CD14-positive monocyte (primary cell): ENCODE data around the gene KIAA0040. TPM values are rescaled to one million over a fixed set of nuclear protein-coding genes. Genes with fewer than 3 reads are reported as not detected.

Source experiments
- DNase-seq, 3 donors: peaks; one replicate each; pipeline ENCODE4 v3.0.0-alpha.2; 2011 to 2022
- H2AFZ ChIP-seq: 2 replicates; pipeline ENCODE4 v1.6.0; 2012; ENCODE audit warnings: mild to moderate bottlenecking, low read depth, low read length, inconsistent platforms; ENCODE audit not compliant: insufficient read depth, poor library complexity, severe bottlenecking
- H3K27ac ChIP-seq, 2 donors: 1 replicate in 1 of 2; 2 replicates in 1 of 2; pipeline ENCODE4 v1.5.1; 2012 to 2013; ENCODE audit warnings: low read length in 2 of 2, control low read depth in 1 of 2, inconsistent platforms in 1 of 2, low read depth in 1 of 2, mild to moderate bottlenecking in 1 of 2
- H3K27me3 ChIP-seq, 2 donors: one replicate each; pipeline versions ENCODE4 v1.6.0 to v1.6.1; 2011 to 2013; ENCODE audit warnings: low read length in 2 of 2; ENCODE audit not compliant: control insufficient read depth in 2 of 2, insufficient read depth in 2 of 2
- H3K36me3 ChIP-seq, 2 donors: replicated peaks in 1 of 2; 1 replicate in 1 of 2; 2 replicates in 1 of 2; pipeline versions ENCODE4 v1.5.1 to v1.6.1; 2012 to 2013; ENCODE audit warnings: low read length in 2 of 2, control low read depth in 1 of 2, inconsistent platforms in 1 of 2, mild to moderate bottlenecking in 1 of 2; ENCODE audit not compliant: insufficient read depth in 2 of 2, control insufficient read depth in 1 of 2
- H3K4me1 ChIP-seq, 2 donors: 1 replicate in 1 of 2; 2 replicates in 1 of 2; pipeline versions ENCODE4 v1.5.1 to v1.6.1; 2012 to 2013; ENCODE audit warnings: low read length in 2 of 2, control low read depth in 1 of 2, inconsistent platforms in 1 of 2, mild to moderate bottlenecking in 1 of 2, moderate library complexity in 1 of 2; ENCODE audit not compliant: insufficient read depth in 2 of 2, control insufficient read depth in 1 of 2
- H3K4me2 ChIP-seq: replicated peaks from 2 replicates; pipeline ENCODE3; 2012; ENCODE audit warnings: low read length, moderate library complexity, mild to moderate bottlenecking; ENCODE audit not compliant: poor library complexity, severe bottlenecking; ENCODE audit errors: extremely low read depth
- H3K4me3 ChIP-seq, 3 experiments: fragments of 200-600 bp in 1 of 3; sonication (generic) in 1 of 3; replicated peaks in 1 of 3; 1 replicate in 2 of 3; 2 replicates in 1 of 3; pipeline ENCODE4 v1.5.1; 2011 to 2013; ENCODE audit warnings: low read length in 3 of 3, mild to moderate bottlenecking in 3 of 3, control low read depth in 2 of 3, low read depth in 2 of 3, inconsistent platforms in 1 of 3, moderate library complexity in 1 of 3
- H3K79me2 ChIP-seq: 2 replicates; pipeline ENCODE4 v1.6.0; 2012; ENCODE audit warnings: mild to moderate bottlenecking, control low read depth, inconsistent platforms, low read length, moderate library complexity; ENCODE audit not compliant: insufficient read depth
- H3K9ac ChIP-seq: 2 replicates; pipeline ENCODE4 v1.6.0; 2017; ENCODE audit warnings: low read length, mild to moderate bottlenecking; ENCODE audit not compliant: insufficient read depth, poor library complexity, severe bottlenecking
- H3K9me3 ChIP-seq, 2 donors: replicated peaks in 1 of 2; 1 replicate in 1 of 2; 2 replicates in 1 of 2; pipeline versions ENCODE4 v1.5.1 to v1.6.1; 2012 to 2013; ENCODE audit warnings: low read length in 2 of 2, control low read depth in 1 of 2; ENCODE audit not compliant: control insufficient read depth in 1 of 2, insufficient read depth in 1 of 2
- H4K20me1 ChIP-seq: 2 replicates; pipeline ENCODE4 v1.6.0; 2012; ENCODE audit warnings: mild to moderate bottlenecking, low read length, control low read depth, moderate library complexity; ENCODE audit not compliant: insufficient read depth
- H3K27ac Mint-ChIP-seq, 7 donors: one replicate each; pipeline ENCODE4 v1.8.0; 2020; ENCODE audit warnings: mild to moderate bottlenecking in 7 of 7, mixed read lengths in 7 of 7, moderate library complexity in 6 of 7, inconsistent platforms in 2 of 7
- H3K27me3 Mint-ChIP-seq, 3 donors: one replicate each; pipeline ENCODE4 v1.8.0; 2021 to 2022; ENCODE audit warnings: low read depth in 3 of 3, mild to moderate bottlenecking in 3 of 3, mixed read lengths in 3 of 3, moderate library complexity in 3 of 3, inconsistent platforms in 1 of 3
- H3K36me3 Mint-ChIP-seq, 2 donors: one replicate each; pipeline ENCODE4 v1.8.0; 2020; ENCODE audit warnings: mixed read lengths in 2 of 2, inconsistent platforms in 1 of 2, mild to moderate bottlenecking in 1 of 2
- H3K4me1 Mint-ChIP-seq: one replicate; pipeline ENCODE4 v1.8.0; 2020; ENCODE audit warnings: mild to moderate bottlenecking, mixed read lengths
- H3K4me3 Mint-ChIP-seq, 2 donors: one replicate each; pipeline ENCODE4 v1.8.0; 2020; ENCODE audit warnings: mild to moderate bottlenecking in 2 of 2, mixed read lengths in 2 of 2, moderate library complexity in 1 of 2
- H3K9me3 Mint-ChIP-seq, 7 donors: one replicate each; pipeline ENCODE4 v1.8.0; 2020 to 2022; ENCODE audit warnings: mixed read lengths in 7 of 7, mild to moderate bottlenecking in 6 of 7, moderate library complexity in 6 of 7, inconsistent platforms in 2 of 7
- CTCF ChIP-seq: fragments of 200-600 bp; IDR thresholded peaks from one replicate; pipeline ENCODE4 v1.8.0; 2022; ENCODE audit warnings: antibody characterized with exemption, mild to moderate bottlenecking
- WGBS: methylation state at CpG from one replicate; pipeline ENCODE4 v1.1.5; 2013; ENCODE audit warnings: missing lambda C conversion rate; ENCODE audit not compliant: insufficient coverage; 5-methylcytosine and 5-hydroxymethylcytosine counted together
- intact Hi-C, 2 donors: fragments of 100-400 bp; cut with micrococcal nuclease; formaldehyde crosslinking; loops; one replicate each; pipeline versions ENCODE4 v1.15.0 to v1.15.1; 2023
- polyA plus RNA-seq, 3 donors: library from polyadenylated mRNA; depleted of rRNA in 1 of 3; unstranded in 2 of 3; stranded (reverse) in 1 of 3; fragments of 300-500 nt in 2 of 3; fragments of >200 nt in 1 of 3; fragmentation: Illumina TruSeq in 2 of 3; gene quantifications; 1 replicate in 2 of 3; 2 replicates in 1 of 3; pipeline ENCODE4 v1.2.3, GENCODE V29; 2012 to 2021

Gene KIAA0040
- polyA plus RNA-seq, 3 donors = 24.0 to 35.4 (median 25.9) TPM

GRCh38 chr1:175163702-175164101 lies 28.9 kb downstream of the KIAA0040 start:
- 70% methylated on average over 3 of the region's 4 CpGs for WGBS
- Histone ChIP-seq H3K9ac (no peak overlapping the region), H3K4me2 (no peak overlapping the region), H2AFZ (no peak overlapping the region), H3K79me2 (peaks cover 5% of the 10 kb centered on the region), H3K27ac (no peak overlapping the region), H3K36me3 (peaks cover 86 to 100% of the 10 kb centered on the region in 2 donors), H4K20me1 (peaks cover 30% of the 10 kb centered on the region), H3K27me3 (no peaks in the 10 kb centered on the region), H3K4me1 (no peaks in the 10 kb centered on the region), H3K9me3 (no peaks in the 10 kb centered on the region), H3K4me3 (no peak overlapping the region)
- TF ChIP-seq CTCF = no peak
- Mint-ChIP-seq H3K4me1 (peaks cover 4% of the 10 kb centered on the region), H3K36me3 (peaks cover 91 to 92% of the 10 kb centered on the region in 2 donors), H3K27ac (peak overlapping the region in 2 of 7 donors; percentile 6 to 46), H3K9me3 (no peaks in the 10 kb centered on the region), H3K27me3 (no peaks in the 10 kb centered on the region), H3K4me3 (no peak overlapping the region)
- no peak for DNase-seq
- intact Hi-C loops = no loop called here

- DNase-seq = no peak
- Mint-ChIP-seq H3K4me3 (no peak overlapping the region), H3K36me3 (peaks cover 91 to 92% of the 10 kb centered on the region in 2 donors), H3K27me3 (no peaks in the 10 kb centered on the region), H3K9me3 (no peaks in the 10 kb centered on the region), H3K4me1 (no peaks in the 10 kb centered on the region), H3K27ac (no peak overlapping the region)
- no peak overlapping the region for H2AFZ ChIP-seq
- TF ChIP-seq CTCF = no peak
- H3K4me2 ChIP-seq = no peak overlapping the region
- H3K9me3 ChIP-seq = no peaks in the 10 kb centered on the region
- H4K20me1 ChIP-seq = peaks cover 22% of the 10 kb centered on the region
- H3K9ac ChIP-seq = no peak overlapping the region
- H3K4me1 ChIP-seq = no peaks in the 10 kb centered on the region
- H3K36me3 ChIP-seq = peaks cover 86 to 99% of the 10 kb centered on the region in 2 donors
- H3K27ac ChIP-seq = no peak overlapping the region
- WGBS = 100% methylated on average over 4 of the region's 4 CpGs
- H3K79me2 ChIP-seq = peaks cover 3% of the 10 kb centered on the region
- no peaks in the 10 kb centered on the region for H3K27me3 ChIP-seq
- intact Hi-C loops = no loop called here
- no peak overlapping the region for H3K4me3 ChIP-seq
Observed at GRCh38 chr1:175162955-175163354, 29.6 kb downstream of the KIAA0040 start.
